Measurements from ENCODE around the gene CCDC71. TPM values are rescaled to one million over a fixed set of nuclear protein-coding genes. Genes with fewer than 3 reads are reported as not detected.

The CCDC71 gene
- total RNA-seq, 4 donors from 2014 or later, result 15.6 to 31.2 (median 25.3) TPM

DNA sequence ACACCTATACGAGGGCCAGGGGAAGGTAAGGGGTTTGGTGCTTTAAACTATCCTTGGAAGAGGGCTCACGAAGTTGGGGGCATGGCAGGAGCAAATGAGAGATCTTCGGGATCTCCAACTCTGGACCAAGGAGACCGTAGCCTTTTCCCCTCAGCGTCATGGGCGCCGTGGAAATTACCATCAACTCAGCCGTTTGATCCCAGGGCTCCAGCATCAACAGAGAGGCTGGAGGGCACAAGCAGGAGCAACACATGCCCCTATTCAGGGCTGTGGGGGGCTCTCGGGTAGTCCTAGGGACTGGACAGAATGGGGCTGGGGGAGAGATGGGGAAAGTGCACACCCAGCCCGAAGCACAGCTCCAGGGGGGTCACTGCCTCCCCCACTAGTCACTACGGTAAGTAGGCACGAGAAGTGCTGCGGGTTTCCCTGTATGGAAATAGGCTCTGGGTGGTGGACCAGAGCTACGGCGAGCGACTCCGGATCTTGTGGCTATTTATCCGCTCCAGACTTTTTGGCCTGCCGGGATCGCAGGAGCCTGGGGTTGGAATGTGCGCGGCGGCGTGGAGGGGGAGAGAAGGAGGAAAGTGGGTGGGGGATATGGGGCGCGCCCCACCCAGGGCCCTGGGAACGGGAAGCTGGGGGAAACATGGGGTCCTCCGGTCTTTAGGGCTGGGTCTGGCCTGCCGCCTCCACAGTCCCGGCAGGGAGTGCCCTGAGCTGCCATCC lies 32.7 kb downstream of the CCDC71 start:
- H3K4me1 ChIP-seq, result peaks cover 0 to 51% (median 27%) of the 10 kb centered on the region in 3 donors
- peaks cover 9% of the 10 kb centered on the region for H3K27me3 ChIP-seq
- H3K4me3 ChIP-seq, result peak overlapping the region; percentile 78 to 92
- WGBS, 2 donors (ENCODE audit: low coverage in 1 of 2), result 0% methylated on average over 2 to 3 of the region's 30 CpGs
- ATAC-seq, result peak; percentile 89
- peak overlapping the region; percentile 68 to 95 (median 90) for H3K27ac ChIP-seq
- peaks cover 0 to 32% of the 10 kb centered on the region in 2 donors for H3K36me3 ChIP-seq
- no peaks in the 10 kb centered on the region for H3K9me3 ChIP-seq
- TF ChIP-seq POLR2AphosphoS5 (IDR thresholded peaks at IDR 0.05) (no peak), EP300 (IDR thresholded peaks at IDR 0.05) (no peak), POLR2A (IDR thresholded peaks at IDR 0.05) (no peak)
- TF ChIP-seq, protein P1, sequence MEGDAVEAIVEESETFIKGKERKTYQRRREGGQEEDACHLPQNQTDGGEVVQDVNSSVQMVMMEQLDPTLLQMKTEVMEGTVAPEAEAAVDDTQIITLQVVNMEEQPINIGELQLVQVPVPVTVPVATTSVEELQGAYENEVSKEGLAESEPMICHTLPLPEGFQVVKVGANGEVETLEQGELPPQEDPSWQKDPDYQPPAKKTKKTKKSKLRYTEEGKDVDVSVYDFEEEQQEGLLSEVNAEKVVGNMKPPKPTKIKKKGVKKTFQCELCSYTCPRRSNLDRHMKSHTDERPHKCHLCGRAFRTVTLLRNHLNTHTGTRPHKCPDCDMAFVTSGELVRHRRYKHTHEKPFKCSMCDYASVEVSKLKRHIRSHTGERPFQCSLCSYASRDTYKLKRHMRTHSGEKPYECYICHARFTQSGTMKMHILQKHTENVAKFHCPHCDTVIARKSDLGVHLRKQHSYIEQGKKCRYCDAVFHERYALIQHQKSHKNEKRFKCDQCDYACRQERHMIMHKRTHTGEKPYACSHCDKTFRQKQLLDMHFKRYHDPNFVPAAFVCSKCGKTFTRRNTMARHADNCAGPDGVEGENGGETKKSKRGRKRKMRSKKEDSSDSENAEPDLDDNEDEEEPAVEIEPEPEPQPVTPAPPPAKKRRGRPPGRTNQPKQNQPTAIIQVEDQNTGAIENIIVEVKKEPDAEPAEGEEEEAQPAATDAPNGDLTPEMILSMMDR (IDR thresholded peaks at IDR 0.05), result no peak

DNA sequence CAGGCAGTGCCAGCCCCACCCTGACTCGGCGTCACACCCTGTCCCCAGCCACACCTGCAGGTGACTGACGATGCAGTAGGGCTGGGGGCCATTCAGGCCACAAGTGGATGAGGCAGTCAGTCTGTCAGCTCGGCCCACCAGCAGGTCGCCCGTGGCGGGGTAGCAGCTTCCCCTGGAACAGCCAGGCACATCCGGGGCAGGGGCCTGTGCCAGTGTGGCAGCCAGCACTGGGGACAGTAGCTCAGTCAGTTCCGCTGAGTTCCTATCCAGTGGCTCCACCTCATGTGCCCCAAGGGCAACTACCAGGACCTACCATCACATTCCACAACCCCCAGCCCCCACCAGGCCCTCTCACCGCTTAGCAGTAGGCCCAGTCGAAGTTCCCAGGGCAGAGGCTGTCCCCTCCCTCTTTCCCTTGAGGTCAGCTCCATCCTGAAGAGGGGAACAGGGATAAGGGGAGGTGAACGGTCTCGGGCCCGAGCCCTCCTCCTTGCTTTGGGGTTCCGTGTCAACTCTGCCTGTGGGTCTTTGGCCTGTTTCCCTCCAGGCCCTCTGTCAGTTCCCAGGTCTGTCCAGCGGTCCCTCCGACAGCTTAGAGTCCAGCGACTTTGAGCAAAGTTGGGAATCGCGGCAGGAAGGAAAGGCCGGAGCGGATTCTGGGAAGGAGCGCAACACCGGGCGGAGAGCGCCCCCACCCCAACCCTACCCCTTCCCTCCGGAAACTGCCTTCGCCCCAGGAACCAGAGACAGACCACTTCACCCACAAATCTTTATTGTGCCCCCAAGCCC lies 33.5 kb downstream of the CCDC71 start, which contains the start of gene LAMB2:
Gene LAMB2 (minus strand): TSS at position 614 of the 789 bp plus-strand sequence. CDS start 183 bp downstream, at position 431.
- H3K36me3 ChIP-seq, result peaks cover 0 to 39% of the 10 kb centered on the region in 2 donors
- peaks cover 0 to 51% (median 27%) of the 10 kb centered on the region in 3 donors for H3K4me1 ChIP-seq
- 0% methylated on average over 7 of the region's 28 CpGs; no CpG with 5 or more reads in 1 of the 2 donors for WGBS, 2 donors (ENCODE audit: low coverage in 1 of 2)
- TF ChIP-seq, protein P1 (IDR thresholded peaks at IDR 0.05), result peak in 2 of 4 experiments; percentile 6 to 22
- TF ChIP-seq POLR2AphosphoS5 (IDR thresholded peaks at IDR 0.05), result peak; percentile 53
- peak; percentile 2 to 43 for TF ChIP-seq POLR2A (IDR thresholded peaks at IDR 0.05)
- TF ChIP-seq EP300 (IDR thresholded peaks at IDR 0.05), result no peak
- ATAC-seq, result peak; percentile 85
- H3K27ac ChIP-seq, result peak within 1 kb of the TSS; percentile 68 to 95 (median 90)
- peak within 1 kb of the TSS; percentile 78 to 92 for H3K4me3 ChIP-seq
- peaks cover 2% of the 10 kb centered on the region for H3K27me3 ChIP-seq
- no peaks in the 10 kb centered on the region for H3K9me3 ChIP-seq

DNA sequence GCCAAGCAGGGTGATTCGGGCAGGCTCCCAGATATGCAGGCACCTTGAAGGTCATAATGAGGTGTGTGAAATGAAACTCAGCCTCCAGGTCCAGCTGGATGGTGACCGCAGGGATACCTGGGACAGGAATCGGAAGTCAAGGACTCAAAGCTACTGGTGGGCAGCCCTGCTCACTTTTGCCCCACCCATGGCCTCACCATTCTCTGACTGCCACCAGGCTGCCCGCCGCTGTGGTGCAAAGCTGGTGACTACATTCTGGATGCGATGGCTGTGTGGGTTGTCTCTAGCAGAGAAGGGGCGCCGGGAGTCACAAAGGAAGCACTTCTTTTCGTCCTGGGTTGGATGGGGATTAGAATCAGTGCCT lies 34.1 kb downstream of the CCDC71 start:
- no peak for ATAC-seq
- 34% methylated on average over 3 of the region's 9 CpGs; no CpG with 5 or more reads in 1 of the 2 donors for WGBS, 2 donors (ENCODE audit: low coverage in 1 of 2)
- Histone ChIP-seq H3K4me1 (peaks cover 0 to 51% (median 27%) of the 10 kb centered on the region in 3 donors), H3K4me3 (peak overlapping the region; percentile 78 to 92), H3K9me3 (no peaks in the 10 kb centered on the region), H3K36me3 (peaks cover 0 to 45% of the 10 kb centered on the region in 2 donors), H3K27me3 (no peaks in the 10 kb centered on the region), H3K27ac (peak overlapping the region; percentile 68 to 95 (median 90))
- TF ChIP-seq EP300 (IDR thresholded peaks at IDR 0.05) (no peak), POLR2A (IDR thresholded peaks at IDR 0.05) (no peak), POLR2AphosphoS5 (IDR thresholded peaks at IDR 0.05) (no peak)
- TF ChIP-seq, protein P1 (IDR thresholded peaks at IDR 0.05), result no peak

DNA sequence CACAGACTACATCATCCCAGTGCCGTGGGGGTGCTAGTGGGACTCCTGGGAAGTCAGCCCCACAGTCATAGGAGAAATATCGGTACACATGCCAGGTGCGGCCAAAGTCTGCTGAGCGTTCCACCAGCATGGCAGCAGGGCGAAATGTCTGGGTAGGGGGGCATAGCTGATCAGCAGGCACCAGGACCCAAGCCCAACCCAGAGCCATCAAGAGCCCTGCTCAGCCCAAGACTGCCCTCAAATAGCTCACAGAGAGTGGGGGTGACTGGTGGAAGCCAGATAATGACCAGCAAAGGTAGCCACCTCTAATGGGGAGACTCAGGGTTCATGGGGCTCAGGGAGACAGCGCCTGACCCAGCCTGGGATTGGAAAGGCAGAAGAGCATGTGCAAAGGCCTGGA lies 34.6 kb downstream of the CCDC71 start:
- 91% methylated on average over 3 of the region's 6 CpGs; no CpG with 5 or more reads in 1 of the 2 donors for WGBS, 2 donors (ENCODE audit: low coverage in 1 of 2)
- TF ChIP-seq EP300 (IDR thresholded peaks at IDR 0.05) (no peak), POLR2AphosphoS5 (IDR thresholded peaks at IDR 0.05) (no peak), POLR2A (IDR thresholded peaks at IDR 0.05) (no peak)
- TF ChIP-seq, protein P1 (IDR thresholded peaks at IDR 0.05), result no peak
- H3K27me3 ChIP-seq, result no peaks in the 10 kb centered on the region
- no peaks in the 10 kb centered on the region for H3K9me3 ChIP-seq
- no peak for ATAC-seq
- peaks cover 0 to 50% of the 10 kb centered on the region in 2 donors for H3K36me3 ChIP-seq
- H3K4me1 ChIP-seq, result peaks cover 0 to 51% (median 27%) of the 10 kb centered on the region in 3 donors
- H3K27ac ChIP-seq, result peak overlapping the region in 3 of 4 donors; percentile 90 to 95 (median 91)
- peak overlapping the region; percentile 78 to 92 for H3K4me3 ChIP-seq
